Activated T-cell treated with anti-CD3 and anti-CD28 coated beads, Interleukin-2, amount 50 U/mL, for 1 hour (primary cell): ENCODE results near the gene CEP57L1.
"Not testable (repeated sequence)": the region's sequence is repeated elsewhere in the genome, so short reads cannot be mapped to it uniquely, and the experiment has no call there.

Experiments
- DNase-seq: peaks from one replicate; pipeline ENCODE4 v3.0.0-alpha.2; 2020

CEP57L1 gene

DNA sequence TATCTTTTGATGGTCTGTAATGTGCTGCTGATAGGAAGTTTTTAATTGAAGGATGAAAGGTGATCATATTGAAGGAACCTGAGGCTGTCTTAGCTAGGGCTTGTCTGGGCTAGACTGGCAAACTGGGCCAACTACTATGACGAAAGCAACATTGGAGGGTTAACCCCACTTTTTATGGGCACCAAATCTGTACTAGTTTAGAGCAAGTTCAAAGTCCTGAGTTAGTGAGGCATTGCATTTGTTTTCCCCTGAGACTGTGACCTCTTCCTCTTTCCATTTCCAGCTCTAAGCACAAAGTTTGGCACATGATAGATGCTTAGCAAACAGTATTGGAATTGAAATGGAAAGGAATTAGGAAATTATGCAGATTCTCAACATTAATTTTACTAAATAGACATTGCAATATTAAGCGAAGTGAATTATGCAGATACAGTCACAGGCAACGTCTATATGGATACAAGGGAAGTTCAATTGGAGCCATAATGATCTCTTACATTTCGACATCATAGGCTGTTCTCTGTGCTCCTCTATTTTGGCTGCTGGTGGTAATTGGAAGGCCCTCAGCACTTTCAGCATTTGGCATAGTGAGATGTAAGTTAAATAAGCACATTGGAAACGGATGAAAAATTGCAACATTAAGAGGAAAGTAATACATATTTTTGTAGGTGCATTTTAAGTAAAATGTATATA is 22.2 kb downstream of the CEP57L1 start:
- DNase-seq = no peak

DNA sequence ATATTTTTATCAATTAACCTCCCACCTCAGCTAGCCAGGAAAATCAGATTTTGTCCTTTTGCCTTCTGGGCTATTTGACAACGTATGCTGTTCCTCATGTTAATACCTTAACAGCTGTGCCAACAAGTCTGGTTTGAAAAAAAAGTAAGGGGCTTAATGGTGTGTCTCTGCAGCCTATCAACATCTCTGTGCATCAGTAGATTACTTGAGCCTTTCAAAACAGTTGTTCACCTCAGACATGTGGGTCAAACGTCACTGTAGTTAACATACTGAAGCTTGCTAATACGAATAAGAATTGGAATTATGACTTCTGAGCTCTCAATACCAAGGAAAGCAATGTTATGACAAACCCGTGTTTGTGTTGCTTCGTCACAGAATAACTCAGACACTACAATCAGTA is 23.0 kb downstream of the CEP57L1 start:
- DNase-seq = no peak

DNA sequence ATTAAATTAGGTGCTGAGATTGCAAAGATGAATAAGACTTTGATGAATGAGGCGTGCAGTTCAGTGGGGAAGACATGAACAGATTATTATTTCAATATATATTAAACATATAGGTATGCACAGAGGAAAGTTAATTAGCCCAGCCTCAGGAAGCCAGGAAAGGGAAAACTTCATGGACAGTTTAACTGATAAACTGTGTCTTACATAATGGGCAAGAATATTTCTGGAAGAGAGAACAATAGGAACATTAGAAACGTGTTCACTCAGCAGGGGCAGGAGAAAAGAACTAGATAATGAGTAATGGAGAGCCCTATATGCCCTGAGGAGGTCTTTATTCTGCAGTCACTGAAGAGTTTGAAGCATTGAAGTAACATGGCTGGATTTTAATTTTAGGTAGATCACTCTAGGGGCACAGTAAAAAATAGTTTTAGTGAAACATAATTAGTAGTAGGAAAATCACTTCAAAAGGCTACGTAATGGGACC is 23.6 kb downstream of the CEP57L1 start:
- no peak for DNase-seq

DNA sequence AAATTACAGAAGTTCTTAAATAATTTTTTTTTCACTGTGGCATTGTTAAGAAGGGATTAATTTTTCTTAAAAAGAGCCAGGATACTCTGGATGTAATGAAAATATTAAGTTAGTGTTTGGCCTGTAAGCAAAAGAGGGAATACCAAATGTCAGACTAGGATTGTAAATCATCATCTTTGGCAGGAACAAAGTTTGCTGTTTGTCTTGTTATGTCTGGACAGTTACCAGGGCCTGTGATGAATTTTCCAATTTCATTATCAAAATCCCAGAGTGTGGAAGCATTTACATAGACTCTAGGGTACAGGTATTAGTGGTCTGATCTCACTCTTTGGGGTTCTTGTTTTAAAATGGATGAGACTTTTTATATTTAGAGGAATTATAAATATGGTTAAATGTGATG is 26.1 kb downstream of the CEP57L1 start:
- no peak for DNase-seq

DNA sequence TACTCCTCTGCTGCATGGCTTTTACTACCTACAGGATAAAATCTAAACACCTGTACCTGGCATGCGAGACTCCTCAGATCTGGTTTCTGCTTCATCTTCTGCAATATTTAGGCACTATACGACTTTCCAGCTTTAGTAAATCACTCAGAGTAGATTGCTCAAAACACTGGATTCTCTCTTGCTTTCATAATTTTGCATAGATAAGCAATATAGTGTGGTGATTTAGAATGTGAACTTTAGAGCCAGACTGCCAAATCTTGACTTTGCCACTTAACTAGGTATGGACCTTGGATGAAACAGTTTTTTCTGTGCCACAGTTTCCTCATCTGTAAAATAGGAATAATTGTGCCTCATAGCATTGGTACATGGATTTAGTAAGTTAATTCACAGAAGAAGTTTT is 28.9 kb downstream of the CEP57L1 start:
- DNase-seq = no peak

DNA sequence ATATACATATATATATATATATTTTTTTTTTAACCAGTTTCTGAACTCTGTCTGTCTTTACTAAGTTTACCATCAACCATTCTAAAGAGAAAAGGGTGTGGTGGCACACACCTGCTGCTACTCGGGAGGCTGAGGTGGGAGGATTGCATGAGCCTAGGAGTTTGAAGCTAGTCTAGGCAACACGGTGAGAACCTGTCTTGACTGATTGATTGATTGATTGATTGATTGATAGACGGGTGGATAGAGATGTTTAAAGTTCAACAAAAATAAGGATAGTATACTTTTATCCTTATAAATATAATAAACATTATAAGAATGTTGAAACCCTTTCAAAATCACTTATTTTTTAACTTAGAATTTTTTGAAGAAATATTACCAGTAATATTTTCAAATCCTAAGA is 30.2 kb downstream of the CEP57L1 start:
- DNase-seq = no peak

DNA sequence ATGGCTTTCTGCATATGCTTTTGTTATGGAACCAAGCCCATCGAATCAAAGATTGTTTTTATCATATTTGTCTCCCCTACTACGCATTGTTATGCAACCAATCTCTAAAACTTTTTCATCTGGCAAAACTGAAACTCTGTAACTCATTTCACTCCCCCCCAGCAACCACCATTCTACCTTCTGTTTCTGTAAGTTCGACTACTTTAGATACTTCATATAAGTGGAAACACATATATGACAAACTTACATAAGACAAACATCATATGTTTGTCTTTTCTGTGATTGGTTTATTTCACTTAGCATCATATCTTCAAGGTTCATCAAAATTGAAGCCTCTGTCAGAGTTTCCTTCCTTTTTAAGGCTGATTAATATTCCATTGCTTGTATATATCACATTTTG is 34.8 kb downstream of the CEP57L1 start:
- no peak for DNase-seq

DNA sequence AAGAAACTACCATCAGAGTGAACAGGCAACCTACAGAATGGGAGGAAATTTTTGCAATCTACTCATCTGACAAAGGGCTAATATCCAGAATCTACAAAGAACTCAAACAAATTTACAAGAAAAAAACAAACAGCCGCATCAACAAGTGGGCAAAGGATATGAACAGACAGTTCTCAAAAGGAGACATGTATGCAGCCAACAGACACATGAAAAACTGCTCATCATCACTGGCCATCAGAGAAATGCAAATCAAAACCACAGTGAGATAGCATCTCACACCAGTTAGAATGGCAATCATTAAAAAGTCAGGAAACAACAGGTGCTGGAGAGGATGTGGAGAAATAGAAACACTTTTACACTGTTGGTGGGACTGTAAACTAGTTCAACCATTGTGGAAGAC is 40.3 kb downstream of the CEP57L1 start:
- DNase-seq = not testable (repeated sequence)

DNA sequence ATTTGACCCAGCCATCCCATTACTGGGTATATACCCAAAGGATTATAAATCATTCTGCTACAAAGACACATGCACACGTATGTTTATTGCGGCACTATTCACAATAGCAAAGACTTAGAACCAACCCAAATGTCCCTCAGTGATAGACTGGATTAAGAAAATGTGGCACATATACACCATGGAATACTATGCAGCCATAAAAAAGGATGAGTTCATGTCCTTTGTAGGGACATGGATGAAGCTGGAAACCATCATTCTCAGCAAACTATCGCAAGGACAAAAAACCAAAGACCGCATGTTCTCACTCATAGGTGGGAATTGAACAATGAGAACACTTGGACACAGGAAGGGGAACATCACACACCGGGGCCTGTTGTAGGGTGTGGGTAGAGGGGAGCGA is 40.7 kb downstream of the CEP57L1 start:
- DNase-seq = not testable (repeated sequence)

DNA sequence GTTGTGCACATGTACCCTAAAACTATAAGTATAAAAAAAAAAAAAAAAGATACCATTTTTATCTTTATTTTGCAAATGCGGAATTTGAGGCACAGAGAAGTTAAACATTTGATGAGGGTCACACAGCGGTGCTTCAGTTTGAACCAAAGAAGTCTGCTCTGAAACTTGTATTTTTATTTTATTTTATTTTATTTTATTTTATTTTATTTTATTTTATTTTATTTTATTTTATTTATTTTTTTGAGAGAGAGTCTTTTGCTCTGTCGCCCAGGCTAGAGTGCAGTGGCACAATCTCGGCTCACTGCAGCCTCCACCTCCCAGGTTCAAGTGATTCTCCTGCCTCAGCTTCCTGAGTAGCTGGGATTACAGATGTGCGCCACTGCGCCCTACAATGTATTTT is 41.2 kb downstream of the CEP57L1 start:
- DNase-seq = not testable (repeated sequence)

DNA sequence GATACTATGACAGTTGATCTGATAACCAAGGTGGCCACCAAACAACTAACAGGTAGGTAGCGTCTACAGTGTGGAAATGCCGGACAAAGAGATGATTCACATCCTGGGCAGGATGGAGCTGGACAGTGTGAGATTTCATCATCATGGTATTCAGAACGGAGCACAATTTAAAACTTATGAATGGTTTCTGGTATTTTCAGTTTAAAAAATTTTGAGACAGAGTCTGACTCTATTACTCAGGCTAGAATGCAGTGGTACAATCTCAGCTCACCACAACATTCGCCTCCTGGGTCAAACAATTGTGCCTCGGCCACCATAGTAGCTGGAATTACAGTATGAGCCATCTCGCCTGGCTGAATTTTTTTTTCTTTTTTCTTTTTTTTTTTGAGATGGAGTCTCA is 43.8 kb downstream of the CEP57L1 start:
- DNase-seq = no peak

DNA sequence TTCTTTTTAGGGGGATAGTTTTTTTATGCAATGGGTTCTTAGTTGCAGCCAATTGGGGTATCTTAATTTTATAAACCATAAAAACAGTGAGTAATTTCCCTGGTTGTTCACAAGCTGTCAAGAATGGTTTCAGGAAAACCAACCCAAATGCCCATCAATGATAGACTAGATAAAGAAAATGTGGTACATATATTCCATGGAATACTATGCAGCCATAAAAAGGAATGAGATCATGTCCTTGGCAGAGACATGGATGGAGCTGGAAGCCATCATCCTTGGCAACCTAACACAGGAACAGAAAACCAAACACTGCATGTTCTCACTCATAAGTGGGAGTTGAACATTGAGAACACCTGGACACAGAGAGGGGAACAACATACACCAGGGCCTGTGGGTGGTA is 46.8 kb downstream of the CEP57L1 start:
- DNase-seq = not testable (repeated sequence)

DNA sequence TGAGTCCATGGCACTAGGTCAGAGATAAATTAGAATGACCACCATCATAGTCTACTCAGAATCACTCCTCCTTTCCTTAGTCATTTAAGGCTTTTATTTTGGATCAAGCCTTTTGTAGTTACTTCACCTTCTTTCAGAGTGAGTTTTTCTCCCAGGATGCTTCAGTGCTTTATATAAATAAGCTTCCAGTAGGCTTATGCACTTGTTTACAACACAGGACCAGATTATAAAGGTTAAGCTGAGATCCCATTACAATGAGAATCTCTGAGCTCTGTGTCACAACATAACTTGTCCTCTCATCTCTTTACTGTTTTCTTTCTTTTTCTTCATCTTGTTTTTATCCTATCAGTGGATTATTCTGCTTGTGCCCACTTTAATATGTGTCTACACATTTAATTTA is 47.9 kb downstream of the CEP57L1 start:
- no peak for DNase-seq

DNA sequence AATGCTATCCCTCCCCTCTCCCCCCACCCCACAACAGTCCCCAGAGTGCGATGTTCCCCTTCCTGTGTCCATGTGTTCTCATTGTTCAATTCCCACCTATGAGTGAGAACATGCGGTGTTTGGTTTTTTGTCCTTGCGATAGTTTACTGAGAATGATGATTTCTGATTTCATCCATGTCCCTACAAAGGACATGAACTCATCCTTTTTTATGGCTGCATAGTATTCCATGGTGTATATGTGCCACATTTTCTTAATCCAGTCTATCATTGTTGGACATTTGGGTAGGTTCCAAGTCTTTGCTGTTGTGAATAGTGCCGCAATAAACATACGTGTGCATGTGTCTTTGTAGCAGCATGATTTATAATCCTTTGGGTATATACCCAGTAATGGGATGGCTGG is 52.9 kb downstream of the CEP57L1 start:
- DNase-seq = not testable (repeated sequence)

DNA sequence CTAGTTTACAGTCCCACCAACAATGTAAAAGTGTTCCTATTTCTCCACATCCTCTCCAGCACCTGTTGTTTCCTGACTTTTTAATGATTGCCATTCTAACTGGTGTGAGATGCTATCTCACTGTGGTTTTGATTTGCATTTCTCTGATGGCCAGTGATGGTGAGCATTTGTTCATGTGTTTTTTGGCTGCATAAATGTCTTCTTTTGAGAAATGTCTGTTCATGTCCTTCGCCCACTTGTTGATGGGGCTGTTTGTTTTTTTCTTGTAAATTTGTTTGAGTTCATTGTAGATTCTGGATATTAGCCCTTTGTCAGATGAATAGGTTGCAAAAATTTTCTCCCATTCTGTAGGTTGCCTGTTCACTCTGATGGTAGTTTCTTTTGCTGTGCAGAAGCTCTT is 53.4 kb downstream of the CEP57L1 start:
- not testable (repeated sequence) for DNase-seq

DNA sequence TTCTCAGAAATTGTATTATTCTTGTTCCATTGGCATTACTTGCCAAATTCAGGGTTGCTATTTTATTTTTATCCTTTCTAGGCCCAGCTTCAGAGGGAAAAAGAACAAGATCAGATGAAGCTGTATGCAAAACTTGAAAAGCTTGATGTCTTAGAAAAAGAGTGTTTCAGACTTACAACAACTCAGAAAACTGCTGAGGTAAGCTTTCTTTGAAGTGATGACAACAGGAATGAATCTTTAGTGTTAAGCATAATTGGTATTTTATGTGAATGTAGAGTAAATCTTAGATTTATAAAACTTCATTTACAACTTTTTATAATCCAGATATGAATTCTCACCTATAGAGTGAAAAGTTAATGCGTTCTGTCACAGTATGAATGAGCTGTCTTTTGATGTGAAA is 58.4 kb downstream of the CEP57L1 start:
- DNase-seq = no peak

DNA sequence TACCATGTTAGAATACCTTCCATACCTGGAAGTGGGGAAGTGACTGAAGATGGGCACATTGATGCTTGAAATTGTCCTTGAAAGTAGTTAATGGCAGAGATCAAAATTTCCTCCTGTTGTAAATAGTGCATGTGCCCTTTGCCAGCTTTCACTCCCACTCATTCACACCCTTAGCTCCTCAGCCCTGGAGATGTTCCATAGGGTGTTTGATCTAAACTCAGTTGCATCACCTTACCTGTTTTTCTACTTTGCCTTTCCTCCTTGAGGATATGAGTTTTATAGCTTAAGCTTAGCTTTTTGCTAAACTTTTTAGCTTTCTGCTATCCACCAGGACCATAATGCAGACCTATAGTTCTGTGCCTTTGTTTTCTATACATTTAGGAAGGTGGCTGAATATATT is 69.0 kb downstream of the CEP57L1 start:
- DNase-seq = no peak

DNA sequence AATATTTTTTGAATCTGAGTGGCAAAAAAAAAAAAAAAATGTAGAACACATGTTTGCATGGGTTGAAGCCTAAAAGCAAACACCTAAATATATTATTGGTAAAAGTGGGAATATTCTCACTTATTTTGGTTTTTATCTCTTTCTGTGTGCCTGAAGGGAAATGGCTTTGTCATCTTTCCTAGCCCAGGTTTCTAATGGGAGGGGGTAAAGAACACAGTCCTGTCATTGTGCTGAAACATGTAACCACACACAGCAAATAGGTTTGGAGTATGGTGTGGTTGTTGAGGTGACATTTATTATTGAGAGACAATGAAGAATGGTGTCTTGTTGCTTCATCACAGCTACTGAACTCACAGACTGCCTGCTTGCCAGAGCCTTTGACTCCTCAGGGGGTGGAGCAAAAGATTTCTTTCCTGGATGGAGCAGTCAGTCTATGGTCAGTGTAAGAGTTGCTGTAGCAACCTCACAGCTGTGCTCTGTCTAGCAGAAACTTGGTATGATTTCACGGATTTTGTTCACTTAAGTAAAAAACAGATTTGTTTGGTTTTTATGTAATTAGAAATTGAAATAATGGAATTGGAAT is 70.2 kb downstream of the CEP57L1 start:
- no peak for DNase-seq

DNA sequence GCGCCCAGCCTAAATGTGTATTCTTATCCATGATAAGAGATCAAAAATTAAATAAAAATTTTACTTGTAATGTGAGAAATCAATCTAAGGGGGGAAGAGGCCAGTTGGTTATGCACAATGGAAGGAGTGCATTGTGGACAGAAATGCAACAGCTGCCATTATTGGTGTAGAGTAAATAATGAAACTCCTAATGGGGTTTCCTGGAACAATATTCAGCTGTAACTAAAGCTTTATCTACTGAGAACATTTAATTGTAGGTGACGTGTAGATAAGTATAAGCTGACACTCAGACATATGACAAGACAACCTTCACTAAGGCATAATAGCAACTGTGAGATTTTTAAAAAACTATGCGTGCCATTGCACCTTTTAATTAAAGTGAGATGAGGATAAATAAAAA is 71.4 kb downstream of the CEP57L1 start:
- DNase-seq = no peak

DNA sequence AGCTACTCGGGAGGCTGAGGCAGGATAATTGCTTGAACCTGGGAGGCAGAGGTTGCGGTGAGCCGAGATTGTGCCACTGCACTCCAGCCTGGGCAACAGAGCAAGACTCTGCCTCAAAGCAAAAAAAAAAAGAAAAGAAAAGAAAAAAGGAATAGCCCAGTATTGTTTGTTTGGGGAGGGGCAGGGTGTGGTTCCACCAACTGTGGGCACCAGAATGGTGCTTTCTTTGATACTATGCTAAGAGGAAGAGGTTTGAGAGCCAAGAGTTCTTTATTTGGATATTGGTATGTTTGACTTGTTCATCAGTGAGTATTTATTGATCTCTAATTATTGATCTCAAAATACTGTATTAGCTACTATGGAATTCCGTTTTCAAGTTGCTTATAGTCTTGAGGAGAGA is 72.3 kb downstream of the CEP57L1 start:
- no peak for DNase-seq

DNA sequence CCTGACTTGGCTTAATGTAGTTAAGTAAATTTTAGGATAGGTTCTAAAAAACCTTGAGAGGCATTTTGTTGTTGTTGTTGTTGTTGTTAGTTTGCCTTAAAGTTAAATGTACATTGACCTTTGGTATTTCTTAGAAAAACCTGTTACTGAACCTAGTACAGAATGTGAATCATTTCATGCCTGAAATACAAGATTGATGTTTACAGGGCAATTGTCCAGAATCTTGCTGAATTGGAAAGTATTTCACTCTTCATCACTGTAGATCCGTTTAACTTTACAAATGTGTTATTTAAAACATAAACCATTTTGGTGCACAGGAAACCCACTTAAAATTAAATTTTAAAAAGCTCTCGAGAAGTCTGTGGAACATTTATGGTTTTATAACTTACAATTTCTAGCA is 75.0 kb downstream of the CEP57L1 start:
- no peak for DNase-seq

DNA sequence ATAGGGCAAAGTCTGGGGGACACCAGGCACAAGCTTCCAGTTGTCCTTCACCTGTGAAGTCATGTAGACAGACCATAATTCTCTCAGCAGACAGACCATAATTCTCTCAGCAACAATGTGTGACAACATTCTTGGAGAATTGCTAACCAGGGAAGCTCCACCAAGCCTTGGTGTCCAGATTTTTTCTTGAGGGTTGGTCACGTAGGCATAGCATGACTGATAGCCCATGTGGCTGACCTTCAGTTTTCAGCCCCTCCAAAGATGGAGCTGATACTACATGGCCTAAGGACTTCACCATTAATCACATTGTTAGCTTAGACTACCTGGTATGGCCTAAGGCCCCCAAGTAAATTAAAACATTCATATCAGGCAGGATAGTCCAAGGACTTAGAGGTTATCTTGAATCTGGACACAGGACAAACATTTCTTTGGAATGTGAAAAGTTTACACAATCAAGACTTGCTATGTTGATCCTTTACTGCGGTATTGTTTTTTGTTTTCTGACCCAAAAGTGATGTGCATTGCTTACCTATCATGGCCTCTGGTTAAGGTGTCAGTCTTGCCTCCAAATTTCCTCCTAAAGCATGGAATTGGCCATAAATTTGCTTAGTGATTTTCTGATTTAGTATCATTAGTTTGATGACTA is 76.9 kb downstream of the CEP57L1 start:
- DNase-seq = no peak

DNA sequence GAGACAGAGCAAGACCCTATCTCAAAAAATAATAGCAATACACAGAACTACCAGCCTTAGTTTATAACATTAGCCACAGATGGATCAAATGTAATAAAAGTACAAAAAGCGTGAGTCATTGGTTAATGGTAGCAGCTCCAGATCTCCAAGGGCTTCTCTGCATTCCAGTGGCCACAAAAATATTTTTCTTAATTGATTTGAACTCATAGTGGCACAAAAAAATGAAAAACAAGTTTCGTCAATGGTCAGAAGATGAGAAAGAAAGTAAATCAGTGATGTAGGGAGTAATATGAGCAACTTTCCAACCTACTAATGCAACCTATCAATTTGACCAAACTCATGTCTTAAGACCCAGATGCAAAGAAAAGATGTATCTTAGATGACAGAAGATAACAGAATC is 79.6 kb downstream of the CEP57L1 start:
- DNase-seq = no peak

DNA sequence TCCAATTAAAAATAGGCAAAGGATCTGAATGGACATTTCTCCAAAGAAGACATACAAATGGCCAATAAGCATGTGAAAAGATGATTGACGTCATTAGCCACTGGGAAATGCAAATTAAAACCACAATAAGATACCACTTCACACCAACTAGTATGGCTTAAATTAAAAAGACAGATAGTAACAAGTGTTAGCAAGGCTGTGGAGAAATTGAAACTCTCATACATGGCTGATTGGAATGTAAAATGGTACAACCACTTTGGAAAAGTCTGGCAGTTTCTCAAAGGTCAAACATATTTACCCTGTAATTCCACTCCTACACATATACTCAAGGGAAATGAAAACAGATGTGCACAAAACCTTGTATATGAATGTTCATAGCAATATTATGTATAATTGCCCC is 83.6 kb downstream of the CEP57L1 start:
- no peak for DNase-seq

DNA sequence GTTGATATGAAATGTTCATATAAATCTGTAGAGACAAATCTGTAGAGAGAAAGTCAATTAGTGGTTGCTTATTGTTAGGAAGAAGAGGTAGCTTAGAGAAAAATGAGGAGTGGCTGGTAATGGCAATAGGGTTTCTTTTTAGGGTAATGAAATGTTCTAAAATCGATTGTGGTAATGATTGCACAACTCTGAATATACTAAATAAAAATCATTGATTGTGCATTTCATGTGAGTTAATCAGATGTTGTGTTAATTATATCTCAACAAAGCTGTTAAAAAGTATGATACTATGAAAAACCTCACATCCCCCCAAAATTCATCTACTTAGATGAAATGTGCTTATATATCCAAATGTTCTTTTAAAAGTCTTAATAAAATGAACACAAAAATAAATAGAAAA is 84.2 kb downstream of the CEP57L1 start:
- DNase-seq = no peak
